SH-SY5Y (cell line): ENCODE measurements around the gene SUGCT.

ENCODE experiments used
- GATA2 ChIP-seq: IDR thresholded peaks from 2 replicates; pipeline ENCODE4 v1.6.1; 2011; ENCODE audit warnings: mild to moderate bottlenecking, low read depth, low read length
- GATA3 ChIP-seq: IDR thresholded peaks from 2 replicates; pipeline ENCODE4 v1.6.1; 2011; ENCODE audit warnings: low read depth, mild to moderate bottlenecking, low read length, moderate library complexity

The SUGCT gene

DNA sequence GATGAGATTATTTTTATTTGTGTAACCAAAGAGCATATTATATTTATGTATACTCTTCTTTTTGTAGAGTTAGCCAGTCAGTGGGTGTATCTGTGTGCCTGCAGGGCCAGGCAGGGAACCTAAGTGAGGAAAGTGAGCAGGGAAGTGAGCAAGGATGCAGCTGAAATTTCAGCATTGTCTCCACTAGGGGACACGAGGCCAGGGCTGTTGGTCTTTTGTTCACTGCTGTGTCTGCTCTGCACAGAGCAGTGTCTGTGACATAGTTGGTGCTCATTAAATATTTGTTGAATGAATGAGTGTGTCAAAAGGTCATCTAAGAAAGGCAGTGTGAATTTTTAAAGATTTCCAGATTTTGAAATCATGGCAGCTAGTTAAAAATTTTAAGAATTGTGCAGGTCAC lies 51.8 kb downstream of the SUGCT start:
- TF ChIP-seq GATA2 (no peak), GATA3 (no peak)

DNA sequence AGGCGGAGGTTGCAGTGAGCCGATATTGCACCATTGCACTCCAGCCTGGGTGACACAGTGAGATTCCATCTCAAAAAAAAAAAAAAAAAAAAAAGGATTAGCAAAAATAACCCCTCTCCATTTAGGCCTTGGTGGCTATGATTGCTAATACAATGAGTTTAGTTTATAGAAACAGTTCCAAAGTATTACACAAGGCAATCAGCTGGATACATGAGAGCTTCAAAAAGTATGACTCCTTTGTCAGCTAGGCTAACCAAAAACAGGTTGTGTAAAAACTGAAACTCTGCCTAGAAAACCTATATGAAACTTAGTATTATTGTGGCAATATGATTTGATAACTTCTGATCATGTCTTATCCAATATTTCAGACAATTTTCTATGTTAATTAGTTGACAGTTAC lies 57.2 kb downstream of the SUGCT start:
- TF ChIP-seq GATA3: no peak
- no peak for TF ChIP-seq GATA2

DNA sequence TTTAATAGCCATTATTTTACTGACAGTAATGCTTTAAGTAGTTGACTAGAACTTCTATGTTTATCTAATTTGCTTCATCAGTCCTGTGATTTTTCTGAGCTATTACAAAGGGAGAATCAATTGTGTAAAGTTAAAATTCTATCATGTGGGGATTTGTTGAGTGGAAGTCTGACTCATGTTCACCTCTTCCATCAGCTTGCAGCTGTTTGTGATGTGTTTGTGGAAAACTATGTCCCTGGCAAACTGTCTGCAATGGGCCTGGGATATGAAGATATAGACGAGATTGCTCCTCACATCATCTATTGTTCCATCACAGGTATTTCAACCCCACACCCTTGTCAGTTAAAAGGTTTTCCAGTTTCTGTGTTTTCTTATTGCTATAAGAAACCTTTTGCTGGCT lies 59.9 kb downstream of the SUGCT start:
- TF ChIP-seq GATA2 (no peak), GATA3 (no peak)

DNA sequence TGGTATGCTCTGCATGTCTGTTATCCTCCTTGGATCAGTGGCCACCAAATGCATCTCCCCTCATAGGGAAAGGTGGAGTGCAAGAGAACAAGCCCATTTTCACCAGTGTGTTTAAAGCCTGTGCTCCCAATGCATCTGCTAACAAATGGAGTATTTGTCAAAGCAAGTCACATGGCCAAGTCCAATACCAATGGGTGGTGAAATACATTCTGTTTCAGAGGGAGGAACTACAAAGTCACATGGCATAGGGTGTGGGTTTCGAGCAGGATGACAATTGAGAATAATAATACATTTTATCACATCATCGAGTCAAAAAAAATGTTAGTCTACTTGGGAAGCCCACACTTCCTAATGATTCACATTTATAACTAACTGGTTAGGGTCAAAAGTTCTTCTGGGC lies 62.7 kb downstream of the SUGCT start:
- TF ChIP-seq GATA3 (no peak), GATA2 (no peak)

DNA sequence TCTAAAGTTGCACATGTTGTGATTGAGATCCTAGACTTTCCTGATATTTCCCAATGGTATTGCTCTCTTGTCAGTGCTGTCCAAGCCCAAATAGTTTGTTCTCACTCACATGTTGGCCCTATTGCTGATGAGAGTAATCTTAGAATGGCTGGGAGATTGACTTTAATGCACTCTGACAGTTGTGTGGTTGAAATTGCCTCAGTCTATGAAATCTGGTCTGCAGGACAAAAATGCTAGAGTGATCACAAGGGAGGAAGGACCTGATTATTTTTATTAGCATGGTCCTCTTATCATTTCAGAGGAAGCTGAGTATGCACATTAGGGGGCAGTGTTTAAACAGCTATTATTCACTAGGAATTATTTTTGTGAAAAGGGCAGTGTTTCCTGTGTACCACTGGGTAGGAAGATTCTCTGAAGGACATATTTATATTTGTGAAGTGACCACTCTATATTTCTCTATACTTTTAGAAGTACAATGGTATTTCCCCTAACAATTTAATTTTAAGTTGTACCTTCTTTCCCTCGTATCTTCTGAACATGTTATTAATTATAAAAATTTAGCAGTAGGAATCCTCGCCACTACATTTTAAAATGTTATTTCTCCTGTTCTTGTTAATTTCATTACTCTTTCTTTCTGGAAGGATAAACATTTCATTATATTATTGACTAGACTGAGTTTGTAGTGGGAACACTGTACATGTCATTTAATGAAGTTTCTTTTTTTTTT lies 64.4 kb downstream of the SUGCT start:
- TF ChIP-seq GATA2 (no peak), GATA3 (no peak)

DNA sequence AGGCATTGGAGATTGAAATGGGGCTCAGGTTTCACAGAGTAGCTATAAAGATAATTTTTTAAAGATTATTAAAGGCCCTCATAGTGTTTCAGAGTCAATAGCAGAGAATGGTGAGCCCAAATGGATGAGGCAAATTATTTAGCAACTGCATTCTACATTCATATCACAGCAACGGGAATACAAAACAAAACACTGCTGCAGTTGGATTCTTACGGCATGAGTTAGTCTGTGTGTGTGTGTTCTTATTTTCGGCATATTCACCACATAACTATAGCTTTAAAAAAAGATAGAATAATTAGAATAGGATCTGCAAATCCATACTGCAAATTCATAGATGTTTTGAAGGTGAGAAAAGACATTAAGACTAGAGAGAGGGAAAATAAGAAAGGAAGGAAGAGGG lies 66.0 kb downstream of the SUGCT start:
- TF ChIP-seq GATA3: no peak
- TF ChIP-seq GATA2: no peak

DNA sequence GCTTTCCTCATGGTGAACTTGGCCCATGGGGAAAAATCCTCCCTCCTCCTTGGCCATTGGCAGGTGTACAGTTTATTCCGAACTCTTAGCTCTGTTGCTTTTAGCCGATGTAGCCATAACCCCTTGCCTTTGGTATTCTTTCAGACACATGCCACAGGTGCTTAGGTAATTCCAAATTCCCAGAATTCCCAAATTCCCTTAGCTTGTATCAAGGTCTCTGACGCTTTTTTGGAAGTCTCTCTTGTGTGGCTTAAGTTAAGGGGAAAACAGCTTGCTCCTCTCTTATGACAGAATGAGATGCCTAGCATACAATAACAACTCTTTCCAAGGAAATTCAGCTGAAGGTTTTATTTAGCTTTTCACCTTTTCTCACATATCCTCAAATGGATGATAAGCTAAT lies 68.0 kb downstream of the SUGCT start:
- no peak for TF ChIP-seq GATA3

DNA sequence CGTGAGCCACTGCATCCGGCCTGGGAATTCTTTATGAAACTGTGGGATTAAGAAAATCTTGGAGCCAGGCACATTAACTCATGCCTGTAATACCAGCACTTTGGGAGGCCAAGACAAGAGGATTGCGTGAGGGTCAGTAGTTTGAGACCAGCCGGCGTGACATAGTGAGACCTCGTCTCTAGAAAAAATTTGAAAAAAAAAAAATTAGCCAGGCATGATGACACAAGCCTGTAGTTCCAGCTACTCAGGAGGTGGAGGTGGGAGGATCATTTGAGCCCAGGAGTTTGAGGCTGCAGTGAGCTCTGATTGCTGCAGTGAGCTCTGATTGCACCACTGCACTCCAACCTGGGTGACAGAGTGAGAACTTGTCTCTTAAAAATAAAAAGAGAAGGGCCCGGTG lies 69.8 kb downstream of the SUGCT start:
- TF ChIP-seq GATA3 (no peak), GATA2 (no peak)

DNA sequence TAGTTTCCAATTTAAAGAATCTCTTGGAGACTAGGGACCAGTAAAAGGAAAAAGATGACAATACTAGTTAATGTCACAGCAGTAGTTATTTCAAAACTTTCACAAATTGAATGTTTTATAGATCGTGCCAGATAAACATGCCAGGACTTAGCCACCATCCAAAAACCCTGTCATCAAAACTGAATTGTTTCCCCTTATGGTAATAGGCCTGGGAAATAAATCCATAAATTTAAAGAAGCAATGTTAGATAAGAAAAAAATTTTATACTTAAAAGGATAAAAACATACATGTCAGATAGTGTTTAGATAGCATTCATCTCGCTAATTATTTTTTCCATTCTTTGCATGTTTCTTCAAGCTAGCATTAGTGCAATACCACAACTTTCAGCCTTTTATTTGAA lies 71.2 kb downstream of the SUGCT start:
- TF ChIP-seq GATA2 (no peak), GATA3 (no peak)

DNA sequence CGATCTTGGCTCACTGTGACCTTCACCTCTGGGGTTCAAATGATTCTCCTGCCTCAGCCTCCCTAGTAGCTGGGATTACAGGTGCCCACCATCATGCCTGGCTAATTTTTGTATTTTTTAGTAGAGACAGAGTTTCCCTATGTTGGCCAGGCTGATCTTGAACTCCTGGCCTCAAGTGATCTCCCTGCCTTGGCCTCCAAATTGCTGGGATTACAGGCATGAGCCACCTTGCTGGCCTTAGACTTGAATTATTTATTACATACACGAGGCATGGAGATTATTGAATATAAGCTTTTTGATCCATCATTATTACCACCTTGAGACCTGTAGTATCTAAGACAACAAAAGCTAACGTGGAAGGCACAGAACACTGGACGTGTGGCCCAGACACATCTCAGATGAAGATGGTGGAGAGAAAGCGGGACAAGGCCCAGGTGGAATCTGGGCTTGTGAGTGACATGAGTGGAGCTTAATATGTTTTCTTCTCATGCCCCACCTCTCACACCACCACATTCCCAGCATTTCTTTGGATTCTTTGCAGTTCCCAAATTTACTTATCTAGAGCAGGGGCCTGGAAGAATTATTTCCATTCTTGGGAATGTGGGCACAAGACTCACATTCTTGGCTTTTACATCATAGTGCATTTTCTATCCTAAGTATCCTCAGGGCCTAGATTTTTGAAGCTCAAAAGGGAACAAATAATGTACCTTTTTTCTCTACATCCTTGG lies 76.6 kb downstream of the SUGCT start:
- TF ChIP-seq GATA2 (no peak), GATA3 (no peak)

DNA sequence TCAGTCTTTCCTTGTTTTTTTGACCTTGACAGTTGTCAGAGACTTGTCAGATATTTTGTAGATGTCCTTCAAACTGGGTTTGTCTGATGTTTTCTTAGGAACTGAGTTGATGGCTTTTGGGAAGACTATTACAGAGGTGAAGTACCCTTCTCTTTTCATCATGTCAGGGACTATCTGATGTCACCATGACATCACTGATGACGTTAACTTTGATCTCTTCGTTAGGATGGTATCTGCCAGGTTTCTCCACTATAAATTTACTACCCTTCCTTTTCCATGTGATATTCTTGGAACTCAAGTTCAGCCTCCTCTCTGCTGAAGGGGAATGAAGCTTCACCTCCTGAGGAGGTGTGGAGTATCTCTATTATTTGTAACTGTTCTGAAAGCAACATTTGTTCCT lies 78.5 kb downstream of the SUGCT start:
- TF ChIP-seq GATA2: no peak
- TF ChIP-seq GATA3: no peak

DNA sequence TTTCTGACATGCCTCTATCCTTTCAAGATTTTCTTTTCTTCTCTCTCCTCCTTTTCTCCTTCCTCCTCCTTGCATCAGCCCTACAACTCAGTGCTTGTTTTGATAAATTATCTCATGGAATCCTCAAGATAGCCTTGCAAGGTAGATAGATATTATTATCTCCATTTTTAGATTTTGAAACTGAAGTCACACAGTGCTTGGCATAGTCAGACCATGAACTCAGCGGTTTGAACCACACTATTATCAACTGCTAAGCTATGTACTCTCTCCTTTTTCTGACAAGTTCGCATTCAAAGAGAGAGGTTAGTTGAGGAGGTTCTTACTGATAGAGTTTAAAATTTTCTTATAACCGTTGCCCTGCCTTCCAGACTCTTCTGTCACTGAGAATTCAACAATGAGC lies 79.1 kb downstream of the SUGCT start:
- TF ChIP-seq GATA2: no peak
- no peak for TF ChIP-seq GATA3

DNA sequence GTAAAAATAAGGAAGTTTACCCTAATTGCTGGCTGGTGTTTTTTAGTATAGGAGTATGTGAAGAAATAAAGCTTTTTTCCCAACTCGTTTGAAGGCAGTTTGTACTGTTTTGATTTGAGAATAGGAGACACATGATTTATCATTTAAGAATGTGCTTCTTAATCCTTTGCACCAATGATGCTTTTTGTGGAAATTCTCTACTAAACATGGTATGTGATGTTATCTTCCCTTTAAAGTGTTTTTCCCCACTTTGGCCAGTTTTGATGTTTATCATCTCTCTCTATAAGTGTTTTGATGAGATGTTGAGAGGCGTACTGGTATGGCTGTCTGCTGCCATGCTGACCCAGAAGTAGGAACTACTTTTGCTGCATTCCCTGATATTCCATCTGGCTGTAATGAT lies 85.1 kb downstream of the SUGCT start:
- TF ChIP-seq GATA3: no peak
- no peak; the same call in 1 of the 2 replicates for TF ChIP-seq GATA2

DNA sequence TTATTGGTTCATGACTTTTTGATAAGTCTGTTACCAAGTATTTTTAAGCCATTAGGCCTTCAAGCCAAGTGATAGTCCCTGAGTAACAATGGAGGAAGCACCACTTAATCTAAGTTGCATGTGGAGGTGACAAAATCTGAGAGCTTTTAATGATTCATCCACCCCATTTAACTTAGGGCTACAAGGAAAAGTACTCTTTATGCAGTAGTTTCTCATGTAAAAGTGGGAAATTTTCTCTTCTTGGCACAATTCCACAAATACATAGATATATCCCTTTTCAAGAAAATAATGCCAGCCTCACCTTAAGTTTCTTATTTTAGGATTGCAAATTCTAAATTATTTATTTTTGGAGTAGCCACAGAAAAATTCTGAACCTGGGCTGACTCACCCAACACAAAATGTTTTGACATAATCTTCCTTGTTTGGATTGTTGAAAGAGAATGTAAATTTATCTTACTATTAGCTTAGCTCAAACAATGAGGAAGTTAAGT lies 85.7 kb downstream of the SUGCT start:
- TF ChIP-seq GATA2: no peak
- no peak for TF ChIP-seq GATA3

DNA sequence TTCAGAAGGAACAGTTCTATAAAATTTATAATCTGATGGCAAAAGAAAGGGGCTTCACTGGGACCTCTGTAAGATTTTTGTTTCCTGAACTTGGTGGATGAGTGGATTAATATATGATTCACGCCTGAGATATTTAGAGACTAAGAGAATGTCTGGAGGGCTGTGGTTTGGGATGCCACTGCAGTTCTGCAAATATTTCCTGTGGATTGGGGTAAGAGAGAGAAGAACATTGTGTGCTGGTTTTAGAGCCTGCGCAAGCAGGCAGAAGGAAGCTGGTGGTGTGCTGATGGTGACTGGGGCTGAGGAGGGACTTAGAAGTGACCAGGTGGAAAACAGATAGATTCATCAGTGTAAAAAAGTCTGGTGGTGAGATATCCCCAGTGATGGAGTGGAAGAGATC lies 87.0 kb downstream of the SUGCT start:
- TF ChIP-seq GATA2 (no peak), GATA3 (no peak)

DNA sequence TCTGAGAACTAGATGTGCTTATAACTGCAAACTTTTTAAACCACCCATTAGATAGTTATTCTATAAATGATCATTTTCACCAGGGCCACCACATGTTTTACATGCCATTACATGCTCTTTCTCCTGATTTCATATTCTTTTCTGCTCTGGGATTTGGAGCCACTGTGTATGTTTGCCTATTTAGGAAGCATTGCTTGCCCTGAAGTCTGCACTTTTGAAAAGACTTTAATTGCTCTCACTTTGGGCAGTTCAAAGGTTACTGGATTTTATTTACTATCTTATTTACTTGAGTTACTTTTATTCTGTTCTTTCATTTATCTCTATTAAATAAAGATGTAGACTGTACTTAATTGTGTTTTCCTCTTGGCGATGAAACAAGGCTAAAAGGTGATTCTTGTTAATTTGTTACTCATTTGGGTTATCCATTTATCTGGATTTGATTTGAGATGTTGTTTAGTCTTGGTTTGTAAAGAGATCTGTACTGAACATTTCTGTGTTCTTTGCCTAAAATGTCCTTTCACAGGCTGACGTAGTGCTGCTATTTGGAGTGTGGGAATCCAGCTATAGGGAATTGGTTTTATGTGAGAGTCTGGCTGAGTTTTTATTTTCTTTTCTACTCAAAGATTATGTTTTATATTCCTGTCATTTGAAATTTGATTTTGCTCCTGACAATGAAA lies 88.8 kb downstream of the SUGCT start:
- TF ChIP-seq GATA3 (no peak), GATA2 (no peak)

DNA sequence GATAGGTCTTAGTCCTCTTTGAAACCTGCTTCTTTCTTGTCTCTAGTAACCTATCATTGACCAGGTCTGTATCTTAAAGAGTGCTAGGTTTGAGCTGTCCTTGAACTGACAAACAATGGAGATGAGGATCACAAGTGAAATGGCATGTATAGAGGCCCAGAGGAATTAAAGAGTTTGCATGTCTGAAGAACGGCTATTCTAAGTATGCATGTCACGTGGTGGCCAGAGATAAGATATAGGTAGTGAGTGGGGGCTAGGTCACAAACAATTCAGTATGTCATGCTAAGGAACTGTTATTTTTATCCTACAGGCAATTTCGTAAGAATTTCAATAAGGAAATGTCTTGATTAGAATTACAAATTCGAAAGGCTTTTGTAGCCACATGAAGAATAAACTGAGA lies 95.3 kb downstream of the SUGCT start:
- TF ChIP-seq GATA2 (no peak), GATA3 (no peak)
